Fibroblast of pulmonary artery (primary cell): ENCODE results near the gene TLCD5.

ENCODE experiments used
- DNase-seq: peaks from one replicate; pipeline ENCODE4 v3.0.0-alpha.2; 2010; ENCODE audit warnings: low read depth
- H3K4me3 ChIP-seq: replicated peaks from 2 replicates; pipeline ENCODE4 v1.5.1; 2011; ENCODE audit warnings: low read depth, mild to moderate bottlenecking, control low read depth, low read length, moderate library complexity
- TF ChIP-seq, protein P1 (sequence below): IDR thresholded peaks from 2 replicates; pipeline ENCODE4 v1.5.1; 2011; ENCODE audit warnings: mild to moderate bottlenecking, control low read depth, low read length, inconsistent platforms; ENCODE audit errors: missing control alignments

Gene TLCD5

GRCh38 chr11:120296554-120296953 is 28.5 kb upstream of the TLCD5 start:
- TF ChIP-seq, protein P1, sequence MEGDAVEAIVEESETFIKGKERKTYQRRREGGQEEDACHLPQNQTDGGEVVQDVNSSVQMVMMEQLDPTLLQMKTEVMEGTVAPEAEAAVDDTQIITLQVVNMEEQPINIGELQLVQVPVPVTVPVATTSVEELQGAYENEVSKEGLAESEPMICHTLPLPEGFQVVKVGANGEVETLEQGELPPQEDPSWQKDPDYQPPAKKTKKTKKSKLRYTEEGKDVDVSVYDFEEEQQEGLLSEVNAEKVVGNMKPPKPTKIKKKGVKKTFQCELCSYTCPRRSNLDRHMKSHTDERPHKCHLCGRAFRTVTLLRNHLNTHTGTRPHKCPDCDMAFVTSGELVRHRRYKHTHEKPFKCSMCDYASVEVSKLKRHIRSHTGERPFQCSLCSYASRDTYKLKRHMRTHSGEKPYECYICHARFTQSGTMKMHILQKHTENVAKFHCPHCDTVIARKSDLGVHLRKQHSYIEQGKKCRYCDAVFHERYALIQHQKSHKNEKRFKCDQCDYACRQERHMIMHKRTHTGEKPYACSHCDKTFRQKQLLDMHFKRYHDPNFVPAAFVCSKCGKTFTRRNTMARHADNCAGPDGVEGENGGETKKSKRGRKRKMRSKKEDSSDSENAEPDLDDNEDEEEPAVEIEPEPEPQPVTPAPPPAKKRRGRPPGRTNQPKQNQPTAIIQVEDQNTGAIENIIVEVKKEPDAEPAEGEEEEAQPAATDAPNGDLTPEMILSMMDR, result no peak
- no peak overlapping the region for H3K4me3 ChIP-seq
- no peak for DNase-seq

DNA sequence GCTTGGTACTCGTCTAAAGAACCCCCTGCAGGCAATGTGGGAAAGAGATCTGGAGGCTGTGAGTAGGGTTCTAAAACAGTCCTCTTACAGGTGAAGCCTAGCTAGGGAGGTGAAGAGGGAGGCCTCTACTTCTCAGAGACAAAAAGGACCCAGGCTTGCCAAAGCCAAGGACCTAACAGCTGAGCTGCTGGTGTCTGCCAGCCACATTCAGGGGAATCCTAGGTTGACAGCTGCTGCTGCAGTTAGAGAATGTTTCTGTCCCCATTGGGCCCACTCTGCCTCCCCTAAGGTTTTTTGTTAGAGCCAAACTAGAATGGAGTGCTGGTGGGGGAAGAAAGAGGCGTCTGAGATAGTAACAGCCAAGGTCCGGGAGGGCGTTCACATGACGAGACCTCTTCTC is 26.6 kb upstream of the TLCD5 start:
- no peak for DNase-seq
- TF ChIP-seq, protein P1, result no peak
- H3K4me3 ChIP-seq, result no peak overlapping the region

GRCh38 chr11:120302001-120302805 is 22.9 kb upstream of the TLCD5 start:
- TF ChIP-seq, protein P1, result no peak
- no peak overlapping the region for H3K4me3 ChIP-seq
- no peak for DNase-seq

- H3K4me3 ChIP-seq, result no peak overlapping the region
- DNase-seq, result peak; percentile 88
- TF ChIP-seq, protein P1, result peak; percentile 100
These were observed 22.0 kb upstream of the TLCD5 start for GRCh38 chr11:120303004-120303637.

DNA sequence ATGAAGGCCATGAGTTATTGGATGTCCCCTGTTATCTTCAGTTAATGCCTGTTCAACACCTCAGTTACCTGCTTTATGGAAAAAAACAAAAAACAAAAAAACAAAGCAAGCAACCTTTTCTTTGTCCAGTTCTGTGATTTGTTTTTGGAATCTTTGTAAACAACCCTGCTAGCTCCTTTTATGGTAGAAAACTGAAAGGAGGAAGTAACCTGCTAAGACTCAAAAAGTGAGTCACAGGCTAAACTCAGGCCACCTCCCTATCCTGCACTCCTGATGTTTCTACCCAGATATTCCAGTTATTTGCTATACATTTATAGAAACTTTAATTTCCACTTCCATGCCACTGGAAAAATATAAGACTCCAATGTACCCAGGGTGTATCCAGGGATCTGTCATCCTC is 20.6 kb upstream of the TLCD5 start:
- TF ChIP-seq, protein P1, result no peak
- no peak overlapping the region for H3K4me3 ChIP-seq
- peak; percentile 39 for DNase-seq

DNA sequence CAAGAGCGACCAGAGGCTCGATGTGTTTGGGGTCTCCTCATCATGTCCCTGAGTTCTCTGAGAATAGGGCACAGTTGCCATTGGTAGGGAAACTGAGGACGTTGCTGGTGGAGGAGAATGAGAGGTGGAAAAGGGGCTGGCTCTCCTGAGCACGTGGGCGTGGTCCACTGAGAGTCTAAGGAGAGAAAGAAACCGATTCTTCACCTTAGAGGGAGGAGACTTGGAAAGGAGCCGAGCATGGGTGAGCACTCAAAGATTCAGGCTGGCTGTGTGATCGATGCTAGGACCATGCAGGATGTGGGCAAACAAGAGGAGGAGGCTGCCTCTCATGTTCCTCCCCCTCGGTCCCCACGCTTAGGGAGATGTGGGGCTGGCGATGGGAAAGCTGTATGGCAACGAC is 19.8 kb upstream of the TLCD5 start:
- TF ChIP-seq, protein P1, result no peak
- no peak overlapping the region for H3K4me3 ChIP-seq
- DNase-seq, result no peak
